PC-9 (cell line): ENCODE measurements around the gene DST.

Experiments used
- EZH2 ChIP-seq: fragments of 200-600 bp; sonication (generic); IDR thresholded peaks from 2 replicates; pipeline ENCODE4 v1.8.0; 2017; ENCODE audit warnings: antibody characterized with exemption, low read depth
- TF ChIP-seq, protein P1 (sequence below): fragments of 200-600 bp; sonication (generic); conservative IDR thresholded peaks from 2 replicates; pipeline ENCODE4 v1.6.1; 2017; ENCODE audit warnings: mixed run types, antibody characterized with exemption, mild to moderate bottlenecking, moderate library complexity

GRCh38 chr6:56474532-56474931, 168.2 kb downstream of the DST start:
- TF ChIP-seq, protein P1, sequence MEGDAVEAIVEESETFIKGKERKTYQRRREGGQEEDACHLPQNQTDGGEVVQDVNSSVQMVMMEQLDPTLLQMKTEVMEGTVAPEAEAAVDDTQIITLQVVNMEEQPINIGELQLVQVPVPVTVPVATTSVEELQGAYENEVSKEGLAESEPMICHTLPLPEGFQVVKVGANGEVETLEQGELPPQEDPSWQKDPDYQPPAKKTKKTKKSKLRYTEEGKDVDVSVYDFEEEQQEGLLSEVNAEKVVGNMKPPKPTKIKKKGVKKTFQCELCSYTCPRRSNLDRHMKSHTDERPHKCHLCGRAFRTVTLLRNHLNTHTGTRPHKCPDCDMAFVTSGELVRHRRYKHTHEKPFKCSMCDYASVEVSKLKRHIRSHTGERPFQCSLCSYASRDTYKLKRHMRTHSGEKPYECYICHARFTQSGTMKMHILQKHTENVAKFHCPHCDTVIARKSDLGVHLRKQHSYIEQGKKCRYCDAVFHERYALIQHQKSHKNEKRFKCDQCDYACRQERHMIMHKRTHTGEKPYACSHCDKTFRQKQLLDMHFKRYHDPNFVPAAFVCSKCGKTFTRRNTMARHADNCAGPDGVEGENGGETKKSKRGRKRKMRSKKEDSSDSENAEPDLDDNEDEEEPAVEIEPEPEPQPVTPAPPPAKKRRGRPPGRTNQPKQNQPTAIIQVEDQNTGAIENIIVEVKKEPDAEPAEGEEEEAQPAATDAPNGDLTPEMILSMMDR, result no peak
- TF ChIP-seq EZH2, result no peak
